ENCODE data around the gene CHRM1. TPM values are rescaled to one million over a fixed set of nuclear protein-coding genes. Genes with fewer than 3 reads are reported as not detected.
"Not testable (repeated sequence)": the region's sequence is repeated elsewhere in the genome, so short reads cannot be mapped to it uniquely, and the experiment has no call there.

Gene CHRM1
- total RNA-seq, 1 donor from 2014 or later: not detected

- ATAC-seq (peak; percentile 68), DNase-seq (ENCODE audit: missing footprints) (peak; percentile 95)
- intact Hi-C loops (cut with DNase I): no loop called here
Observed at GRCh38 chr11:62881579-62882430, 39.4 kb downstream of the CHRM1 start.

GRCh38 chr11:62880803-62881578 is 40.2 kb downstream of the CHRM1 start, which contains the start of gene SLC3A2:
Gene SLC3A2 (plus strand): TSS chr11:62880896. CDS start chr11:62881024, 128 bp downstream.
- intact Hi-C loops (cut with DNase I): no loop called here
- ATAC-seq (peak; percentile 93), DNase-seq (ENCODE audit: missing footprints) (peak; percentile 96)

- intact Hi-C loops (cut with DNase I): no loop called here
- DNase-seq (ENCODE audit: missing footprints): peak; percentile 73
Observed at GRCh38 chr11:62880231-62880802, 40.8 kb downstream of the CHRM1 start.

GRCh38 chr11:62879235-62879978 is 41.8 kb downstream of the CHRM1 start:
- intact Hi-C loops (cut with DNase I): no loop called here
- ATAC-seq (no peak), DNase-seq (ENCODE audit: missing footprints) (no peak)

More at GRCh38 chr11:62880231-62880802, 40.8 kb downstream of the CHRM1 start:
- peak; percentile 32 for ATAC-seq

GRCh38 chr11:62876712-62877111 is 44.5 kb downstream of the CHRM1 start:
- DNase-seq (ENCODE audit: missing footprints) (no peak), ATAC-seq (no peak)
- intact Hi-C loops (cut with DNase I): no loop called here

- ATAC-seq: no peak
- DNase-seq (ENCODE audit: missing footprints): no peak
- intact Hi-C loops (cut with DNase I): no loop called here
Observed at GRCh38 chr11:62875698-62876478, 45.3 kb downstream of the CHRM1 start.

GRCh38 chr11:62874851-62875250 is 46.3 kb downstream of the CHRM1 start:
- ATAC-seq: no peak
- intact Hi-C loops (cut with DNase I): no loop called here

GRCh38 chr11:62865635-62866034 is 55.5 kb downstream of the CHRM1 start:
- intact Hi-C loops (cut with DNase I): loop anchor here (10.0 kb wide), 1 partner anchor 471 kb away; no protein-coding TSS in a partner anchor
- no peak for DNase-seq (ENCODE audit: missing footprints)
- no peak for ATAC-seq

More at GRCh38 chr11:62874851-62875250, 46.3 kb downstream of the CHRM1 start:
- DNase-seq (ENCODE audit: missing footprints): no peak

GRCh38 chr11:62863687-62864335 is 57.4 kb downstream of the CHRM1 start:
- no peak for ATAC-seq
- no peak for DNase-seq (ENCODE audit: missing footprints)
- intact Hi-C loops (cut with DNase I): loop anchor here (10.0 kb wide), 1 partner anchor 469 kb away; no protein-coding TSS in a partner anchor

- not testable (repeated sequence) for DNase-seq (ENCODE audit: missing footprints); ATAC-seq
- intact Hi-C loops (cut with DNase I): loop anchor here (1.0 to 10.0 kb wide), 2 partner anchors 75 to 467 kb away; no protein-coding TSS in a partner anchor
Observed at GRCh38 chr11:62861564-62862192, 59.5 kb downstream of the CHRM1 start.

- no peak for ATAC-seq
- no peak for DNase-seq (ENCODE audit: missing footprints)
- intact Hi-C loops (cut with DNase I): loop anchor here (10.0 kb wide), 1 partner anchor 466 kb away; no protein-coding TSS in a partner anchor
Observed at GRCh38 chr11:62860835-62861563, 60.2 kb downstream of the CHRM1 start.

- DNase-seq (ENCODE audit: missing footprints); ATAC-seq: not testable (repeated sequence)
- intact Hi-C loops (cut with DNase I): loop anchor here (5.0 kb wide), 1 partner anchor 132 kb away; the partner anchor contains the start of genes HNRNPUL2 and TTC9C
Observed at GRCh38 chr11:62859281-62859703, 61.9 kb downstream of the CHRM1 start.

Measured in Right ventricle myocardium inferior (tissue), 1 donor.